CD4-positive, alpha-beta T cell treated with Interleukin-2 at 100 ng/mL for 4 hours (primary cell): ENCODE measurements around the gene RABGAP1L.

Source experiments
- DNase-seq: peaks from one replicate; pipeline ENCODE4 v3.0.0-alpha.2; 2020; ENCODE audit warnings: low spot score

RABGAP1L gene

GRCh38 chr1:174720618-174721017 lies 561.3 kb downstream of the RABGAP1L start:
- no peak for DNase-seq

DNA sequence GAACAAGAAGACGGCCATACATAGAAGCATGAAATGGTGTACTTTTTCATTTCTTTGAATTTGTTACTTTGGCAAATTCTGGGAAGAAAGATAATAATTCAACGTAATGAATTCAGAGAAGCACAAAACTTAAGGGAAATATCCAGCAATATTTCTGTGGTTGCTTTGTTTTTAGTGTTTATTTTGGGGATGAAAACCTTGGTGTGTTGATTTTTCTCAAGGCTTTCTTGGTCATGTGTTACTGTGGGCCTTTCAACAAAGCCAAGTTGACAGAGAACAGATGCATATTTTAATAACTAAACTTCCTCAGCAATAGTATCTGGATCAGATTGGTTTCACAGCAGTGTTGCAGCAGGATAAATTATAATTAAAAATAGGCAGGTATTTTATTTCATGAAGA lies 561.9 kb downstream of the RABGAP1L start:
- DNase-seq, result no peak

DNA sequence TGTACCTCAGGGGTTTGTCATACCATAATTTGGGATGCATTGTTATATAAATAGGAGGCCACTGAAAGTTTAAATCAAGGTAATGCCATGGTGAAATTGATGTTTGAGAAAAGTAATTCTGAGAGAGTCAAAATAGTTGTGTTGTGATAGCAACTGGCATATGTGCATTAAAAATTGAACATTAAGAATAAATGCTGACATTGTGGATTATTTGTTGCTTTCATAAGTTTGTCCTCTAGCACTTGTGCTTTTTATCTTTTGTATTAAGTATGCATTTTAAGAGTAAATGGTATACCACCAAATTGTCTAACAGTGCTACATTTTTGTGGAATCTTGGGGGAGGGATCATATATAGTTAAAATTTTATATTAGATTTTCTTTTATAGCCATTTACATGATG lies 564.5 kb downstream of the RABGAP1L start:
- no peak for DNase-seq

DNA sequence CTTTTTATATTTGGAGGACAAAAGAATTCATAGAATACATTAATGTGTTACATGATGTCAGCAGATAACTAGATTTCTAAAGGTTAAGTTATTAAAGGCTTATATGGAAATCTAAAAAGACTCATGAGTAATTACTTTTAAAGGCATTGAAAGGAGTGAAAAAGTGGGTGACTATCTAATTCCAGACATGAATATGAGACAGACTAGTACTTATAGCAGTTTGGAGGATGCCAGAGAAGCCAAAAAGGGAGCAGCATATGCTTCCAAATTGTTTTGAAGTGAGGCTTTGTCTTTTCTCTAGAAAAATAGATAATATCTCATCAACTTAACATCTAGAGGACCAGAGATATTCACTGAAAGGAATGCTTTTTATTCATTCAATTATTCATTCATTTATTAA lies 564.9 kb downstream of the RABGAP1L start:
- DNase-seq, result no peak

GRCh38 chr1:174726167-174726879 lies 567.0 kb downstream of the RABGAP1L start:
- no peak for DNase-seq

- DNase-seq, result no peak
Measured at GRCh38 chr1:174726880-174727585, 567.7 kb downstream of the RABGAP1L start.

- no peak for DNase-seq
Measured at GRCh38 chr1:174734270-174734669, 575.0 kb downstream of the RABGAP1L start.

- no peak for DNase-seq
Measured at GRCh38 chr1:174736831-174737230, 577.5 kb downstream of the RABGAP1L start.

- DNase-seq, result no peak
Measured at GRCh38 chr1:174740249-174740968, 581.1 kb downstream of the RABGAP1L start.

DNA sequence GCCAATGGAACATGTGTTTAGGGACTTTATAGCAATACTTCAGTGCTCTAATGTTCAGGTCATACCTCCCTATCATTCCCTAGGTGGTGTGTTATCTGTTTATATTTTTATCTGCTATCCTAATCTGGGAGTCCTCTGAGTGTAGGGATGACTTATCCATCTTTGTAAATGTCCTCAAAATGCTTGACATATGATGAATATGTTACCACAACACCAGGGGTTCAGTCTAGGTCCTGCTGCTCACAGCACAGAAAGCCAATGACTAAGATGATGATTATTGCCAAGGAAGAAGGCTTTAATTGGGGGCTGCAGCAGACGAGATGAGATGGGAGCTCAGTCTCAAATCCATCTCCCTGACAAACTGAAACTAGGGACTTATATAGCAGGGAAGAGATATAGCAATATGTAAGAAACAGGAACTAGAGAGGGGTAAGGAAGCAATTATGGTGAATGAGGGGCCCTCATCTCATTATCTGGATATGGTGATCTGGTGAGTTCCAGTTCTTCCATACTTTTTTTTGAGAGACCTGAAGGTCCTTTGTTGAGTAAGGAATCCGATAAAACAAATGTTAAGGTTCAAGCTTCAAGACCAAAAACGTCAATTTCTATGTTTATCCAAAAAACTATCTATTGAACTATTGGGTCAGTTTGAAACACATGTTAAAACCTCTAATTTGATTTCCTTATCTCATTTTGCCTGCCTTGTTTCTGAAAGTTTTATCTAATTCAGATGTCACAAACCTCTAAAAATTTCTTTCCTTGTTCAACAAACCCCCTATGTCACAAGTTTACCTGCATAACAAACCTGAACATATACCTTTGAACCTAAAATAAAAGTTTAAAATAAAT lies 583.7 kb downstream of the RABGAP1L start:
- no peak for DNase-seq

DNA sequence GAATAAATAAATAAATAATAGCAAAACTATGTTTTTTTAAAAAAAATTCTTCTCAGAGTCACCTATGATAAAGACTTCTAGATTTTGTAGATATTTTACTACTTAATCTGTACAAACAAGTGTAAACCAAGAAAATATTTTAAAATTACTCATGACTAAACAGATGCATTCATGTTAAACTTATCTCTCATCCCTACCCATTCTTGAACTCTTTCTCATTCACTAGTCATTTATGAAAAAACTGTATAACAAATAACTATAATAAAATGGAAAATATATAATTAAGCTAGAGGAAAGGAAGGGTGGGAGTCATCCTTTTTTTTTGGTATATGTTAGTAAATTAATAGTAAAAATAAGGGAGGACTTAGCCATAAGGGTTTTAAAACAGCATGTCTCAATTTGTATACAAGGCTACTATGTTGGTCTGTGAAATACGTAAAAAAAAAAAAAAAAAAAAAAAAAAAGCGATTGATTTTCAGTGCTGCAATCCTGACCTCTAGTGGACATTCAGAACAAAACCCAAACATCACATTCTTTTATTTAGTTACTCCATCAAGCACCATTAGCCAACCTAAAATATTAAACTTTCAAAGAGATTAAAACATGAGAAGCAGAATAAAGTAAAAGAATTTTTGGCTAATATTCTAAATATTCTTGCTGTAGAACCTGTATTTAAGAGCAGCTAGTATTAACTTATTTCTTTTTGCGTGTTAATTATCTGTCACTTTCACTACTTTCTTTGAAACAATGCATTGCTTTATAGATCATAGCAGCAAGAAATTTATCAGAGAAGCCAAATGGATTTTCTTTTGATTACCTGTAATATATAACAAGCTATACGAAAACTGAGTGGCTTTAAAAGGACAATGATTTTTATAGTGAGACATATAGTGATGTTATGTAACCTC lies 584.6 kb downstream of the RABGAP1L start:
- DNase-seq, result peak; percentile 38

DNA sequence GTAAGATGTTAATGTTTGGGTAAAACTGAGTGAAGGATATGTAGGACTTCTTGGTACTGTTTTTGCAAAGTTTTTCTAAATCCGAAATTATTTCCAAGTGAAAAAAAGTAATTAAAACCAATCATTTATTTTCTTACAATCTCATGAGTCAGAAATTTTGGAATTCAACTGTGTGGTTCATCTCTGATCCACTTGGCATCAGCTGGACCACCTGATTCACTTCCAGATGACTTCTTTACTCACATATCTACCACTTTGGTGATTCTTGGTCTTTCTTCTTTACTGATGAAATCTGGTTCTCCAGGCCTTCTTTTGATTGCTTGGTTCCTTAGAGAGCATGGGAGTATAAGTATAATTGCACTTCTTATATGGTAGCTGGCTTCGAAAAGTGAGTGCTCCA lies 585.6 kb downstream of the RABGAP1L start:
- no peak for DNase-seq

GRCh38 chr1:174746024-174746808 lies 586.9 kb downstream of the RABGAP1L start:
- DNase-seq, result no peak

- DNase-seq, result no peak
Measured at GRCh38 chr1:174747613-174748012, 588.3 kb downstream of the RABGAP1L start.

DNA sequence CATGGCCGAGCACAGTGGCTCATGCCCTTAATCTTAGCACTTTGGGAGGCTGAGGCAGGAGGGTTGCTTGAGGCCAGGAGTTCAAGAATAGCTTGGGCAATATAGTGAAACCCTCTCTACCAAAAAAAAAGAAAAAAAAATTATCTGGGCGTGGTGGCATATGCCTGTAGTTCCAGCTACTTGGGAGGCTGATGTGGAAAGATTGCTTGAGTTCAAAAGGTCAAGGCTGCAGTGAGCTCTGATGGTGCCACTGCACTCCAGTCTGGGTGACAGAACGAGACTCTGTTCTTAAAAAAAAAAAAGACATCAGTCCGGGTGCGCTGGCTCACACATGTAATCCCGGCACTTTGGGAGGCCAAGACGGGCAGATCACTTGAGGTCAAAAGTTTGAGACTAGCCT lies 589.3 kb downstream of the RABGAP1L start:
- DNase-seq, result no peak

DNA sequence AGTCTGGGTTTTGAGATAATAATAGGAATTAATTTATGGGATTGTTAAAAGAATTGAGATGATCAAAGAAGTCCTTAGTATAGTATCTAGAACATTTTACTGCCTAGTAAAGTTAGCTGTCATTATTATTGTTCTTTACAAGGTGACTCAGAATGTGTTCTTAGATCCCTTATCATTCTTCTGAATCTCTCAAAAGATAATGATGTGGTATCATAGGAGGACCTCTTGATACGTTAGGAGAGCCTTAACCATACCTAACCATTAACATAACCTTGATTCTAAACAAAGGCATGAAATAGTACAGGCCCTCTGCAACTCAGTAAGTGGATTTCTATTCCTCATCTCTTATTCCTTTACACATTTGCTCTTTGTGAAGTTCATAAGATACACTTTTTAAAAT lies 593.8 kb downstream of the RABGAP1L start:
- no peak for DNase-seq

DNA sequence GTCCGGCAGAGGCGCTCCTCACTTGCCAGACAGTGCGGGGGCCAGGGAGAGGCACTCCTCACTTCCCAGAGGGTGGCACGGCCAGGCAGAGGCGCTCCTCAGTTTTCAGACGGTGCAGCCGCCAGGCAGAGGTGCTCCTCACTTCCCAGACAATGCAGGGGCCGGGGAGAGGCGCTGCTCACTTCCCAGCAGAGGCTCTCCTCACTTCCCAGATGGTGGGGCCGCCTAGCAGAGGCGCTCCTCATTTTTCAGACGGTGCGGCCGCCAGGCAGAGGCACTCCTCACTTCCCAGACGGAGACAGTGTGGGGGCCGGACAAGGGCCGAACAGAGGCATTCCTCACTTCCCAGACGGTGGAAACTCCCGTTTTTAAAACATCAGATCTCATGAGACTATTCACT lies 602.0 kb downstream of the RABGAP1L start:
- no peak for DNase-seq

GRCh38 chr1:174761901-174762585 lies 602.7 kb downstream of the RABGAP1L start:
- no peak for DNase-seq

- no peak for DNase-seq
Measured at GRCh38 chr1:174764191-174764590, 604.9 kb downstream of the RABGAP1L start.

GRCh38 chr1:174766727-174767126 lies 607.4 kb downstream of the RABGAP1L start:
- DNase-seq, result no peak
